GM12865 (cell line): ENCODE results near the gene LRRC23.
"Not testable (repeated sequence)": the region's sequence is repeated elsewhere in the genome, so short reads cannot be mapped to it uniquely, and the experiment has no call there.

Experiments used
- DNase-seq: peaks from one replicate; pipeline ENCODE4 v3.0.0; 2010; ENCODE audit warnings: low read depth
- H3K4me3 ChIP-seq: 2 replicates; pipeline ENCODE4 v1.5.1; 2011; ENCODE audit warnings: mild to moderate bottlenecking, low read depth, low read length, control low read depth
- CTCF ChIP-seq: IDR thresholded peaks from 2 replicates; pipeline ENCODE4 v1.5.1; 2011; ENCODE audit warnings: low read length, control low read depth, low read depth, inconsistent platforms; ENCODE audit not compliant: insufficient read depth; ENCODE audit errors: missing control alignments

Gene LRRC23

GRCh38 chr12:6868211-6869048 is 36.2 kb upstream of the LRRC23 start:
- DNase-seq = no peak
- no peak for TF ChIP-seq CTCF
- H3K4me3 ChIP-seq = peak overlapping the region; percentile 97

GRCh38 chr12:6869049-6870021 is 35.3 kb upstream of the LRRC23 start:
- peak; percentile 85 for DNase-seq
- peak overlapping the region; percentile 97 for H3K4me3 ChIP-seq
- TF ChIP-seq CTCF = peak; percentile 90

GRCh38 chr12:6870304-6870703 is 34.3 kb upstream of the LRRC23 start:
- not testable (repeated sequence) for DNase-seq, H3K4me3 ChIP-seq

- H3K4me3 ChIP-seq = peak overlapping the region; percentile 96
- no peak for TF ChIP-seq CTCF
- peak; percentile 55 for DNase-seq
These were observed 33.3 kb upstream of the LRRC23 start for GRCh38 chr12:6871052-6871957.

- DNase-seq = peak; percentile 88
- peak; percentile 96 for TF ChIP-seq CTCF
- H3K4me3 ChIP-seq = peak overlapping the region; percentile 96
These were observed 32.3 kb upstream of the LRRC23 start for GRCh38 chr12:6872073-6873048.

- peak; percentile 98 for DNase-seq
- peak within 1 kb of the TSS; percentile 96 for H3K4me3 ChIP-seq
- TF ChIP-seq CTCF = no peak
These were observed 31.3 kb upstream of the LRRC23 start, which contains the start of gene SPSB2 for GRCh38 chr12:6873094-6874014. TSS of gene SPSB2 (minus strand) at chr12:6873303. CDS start at chr12:6872901, 402 bp downstream.

- H3K4me3 ChIP-seq = peak overlapping the region; percentile 96
- not testable (repeated sequence) for DNase-seq
These were observed 30.6 kb upstream of the LRRC23 start for GRCh38 chr12:6874015-6874368.

GRCh38 chr12:6879824-6880223 is 24.8 kb upstream of the LRRC23 start:
- H3K4me3 ChIP-seq, DNase-seq: not testable (repeated sequence)
